NCI-H345 (cell line): ENCODE measurements around the gene CDK5RAP2.
"Not testable (repeated sequence)": the region's sequence is repeated elsewhere in the genome, so short reads cannot be mapped to it uniquely, and the experiment has no call there.

Source experiments
- DNase-seq: peaks from one replicate; lab custom pipeline; 2025; lab: John Stamatoyannopoulos, UW

The CDK5RAP2 gene

GRCh38 chr9:120580051-120580896, at the start of gene CDK5RAP2:
Gene CDK5RAP2, minus strand, starts transcription at chr9:120580167. Its CDS starts 189 bp downstream, at chr9:120579978.
- peak; percentile 99 for DNase-seq

GRCh38 chr9:120628925-120629497, 49.0 kb upstream of the CDK5RAP2 start:
- DNase-seq: not testable (repeated sequence)

GRCh38 chr9:120628207-120628924, 48.4 kb upstream of the CDK5RAP2 start:
- DNase-seq: no peak

DNA sequence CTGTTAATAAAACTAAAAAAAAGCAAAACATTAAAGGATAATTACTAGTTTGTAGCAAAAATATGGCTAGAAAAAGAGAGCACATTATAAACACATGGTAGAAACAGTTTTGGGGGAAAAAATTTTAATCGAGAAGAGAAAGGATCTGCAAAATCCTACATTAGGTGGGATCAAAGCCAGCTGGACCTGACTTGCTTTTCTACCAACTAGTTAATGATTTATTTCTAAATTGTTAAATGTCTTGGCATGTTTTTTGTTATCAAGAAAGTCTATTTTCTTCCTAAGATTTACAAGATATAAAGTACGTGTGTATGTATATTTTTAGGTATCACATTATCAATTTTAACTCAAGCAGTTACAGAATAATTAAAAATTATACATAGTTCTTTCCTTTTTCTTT, 47.1 kb upstream of the CDK5RAP2 start:
- DNase-seq: no peak

DNA sequence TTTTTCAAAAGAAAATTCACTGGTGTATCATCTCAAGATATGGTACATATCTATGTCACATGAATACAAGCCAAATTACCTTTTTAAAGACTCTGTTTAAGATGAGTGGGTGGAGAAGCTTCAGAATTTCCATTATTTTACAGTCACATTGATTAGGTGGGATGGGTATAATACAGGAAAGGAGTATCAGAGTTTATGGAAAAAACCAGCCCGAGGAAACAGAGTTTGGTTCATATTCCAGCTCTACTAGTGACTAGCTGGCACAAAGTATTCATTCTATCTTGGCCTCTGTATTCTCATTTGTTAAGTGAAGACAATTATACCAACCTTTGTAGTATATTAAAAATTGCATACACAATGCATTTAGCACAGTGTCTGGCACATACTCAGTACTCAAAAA, 46.5 kb upstream of the CDK5RAP2 start:
- DNase-seq: no peak

DNA sequence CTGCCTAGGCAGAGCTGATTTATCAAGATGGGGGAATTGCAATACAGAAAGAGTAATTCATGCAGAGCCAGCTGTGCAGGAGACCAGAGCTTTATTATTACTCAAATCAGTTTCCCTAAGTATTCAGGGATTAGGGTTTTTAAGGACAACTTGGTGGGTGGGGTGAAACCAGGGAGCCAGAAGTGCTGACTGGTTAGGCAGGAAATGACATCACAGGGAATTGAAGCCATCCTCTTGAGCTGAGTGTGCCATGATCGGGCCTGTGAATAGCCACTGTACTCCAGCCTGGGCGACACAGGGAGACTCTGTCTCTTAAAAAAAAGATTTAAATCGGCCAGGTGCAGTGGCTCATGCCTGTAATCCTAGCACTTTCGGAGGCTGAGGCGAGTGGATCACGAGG, 45.3 kb upstream of the CDK5RAP2 start:
- DNase-seq: no peak

GRCh38 chr9:120622790-120623189, 42.8 kb upstream of the CDK5RAP2 start:
- no peak for DNase-seq

GRCh38 chr9:120621941-120622340, 42.0 kb upstream of the CDK5RAP2 start:
- no peak for DNase-seq

- DNase-seq: peak; percentile 51
Observed at GRCh38 chr9:120619751-120620655, 40.0 kb upstream of the CDK5RAP2 start.

GRCh38 chr9:120616966-120617935, 37.3 kb upstream of the CDK5RAP2 start:
- no peak for DNase-seq

DNA sequence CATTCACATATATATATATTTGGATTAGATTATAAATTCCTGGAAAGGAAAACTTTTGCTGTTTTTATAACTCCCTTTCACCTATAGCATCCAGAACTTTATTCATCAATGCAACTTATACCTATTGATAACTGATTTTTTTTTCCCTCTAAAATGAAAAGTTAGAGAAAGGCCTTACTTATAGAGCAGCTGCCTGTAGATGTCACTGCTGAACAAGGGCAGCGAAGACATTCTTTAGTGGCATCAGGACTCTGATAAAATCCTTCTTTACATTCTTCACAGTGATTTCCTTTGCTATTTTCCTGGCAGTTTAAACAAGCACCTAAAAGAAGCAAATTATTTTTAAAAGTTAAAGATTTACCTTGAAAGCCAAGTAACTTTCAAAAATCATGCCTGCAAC, 32.3 kb upstream of the CDK5RAP2 start:
- DNase-seq: no peak

- no peak for DNase-seq
Observed at GRCh38 chr9:120611690-120612068, 31.7 kb upstream of the CDK5RAP2 start.

DNA sequence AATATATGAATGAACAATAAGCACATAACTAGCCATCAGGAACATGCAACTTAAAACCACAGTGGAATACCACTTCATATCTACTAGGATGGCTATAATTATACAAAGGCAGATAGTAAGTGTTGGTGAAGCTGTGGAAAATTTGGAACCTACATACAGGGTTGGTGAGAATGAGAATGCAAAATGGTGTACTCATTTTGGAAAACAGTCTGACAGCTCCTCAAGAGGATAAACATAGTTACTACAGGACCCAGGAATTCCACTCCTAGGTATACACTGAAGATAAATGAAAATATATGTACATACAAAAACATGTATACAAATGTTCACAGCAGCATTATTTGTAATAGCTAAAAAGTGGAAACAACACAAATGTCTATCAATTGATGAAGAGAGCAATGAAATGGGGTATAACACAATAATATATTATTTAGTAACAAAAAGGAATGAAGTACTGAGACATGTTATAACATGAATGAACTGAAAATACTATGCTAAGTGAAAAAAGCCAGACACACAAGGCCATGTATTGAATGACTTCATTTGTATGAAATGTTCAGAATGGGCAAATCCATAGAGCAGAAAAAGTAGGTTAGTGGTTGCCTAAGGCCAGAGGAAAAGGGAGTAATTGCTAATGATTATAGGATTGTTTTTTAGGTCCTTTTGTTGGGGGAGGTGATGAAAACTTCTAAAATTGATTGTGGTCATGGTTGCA, 31.2 kb upstream of the CDK5RAP2 start:
- DNase-seq: no peak

DNA sequence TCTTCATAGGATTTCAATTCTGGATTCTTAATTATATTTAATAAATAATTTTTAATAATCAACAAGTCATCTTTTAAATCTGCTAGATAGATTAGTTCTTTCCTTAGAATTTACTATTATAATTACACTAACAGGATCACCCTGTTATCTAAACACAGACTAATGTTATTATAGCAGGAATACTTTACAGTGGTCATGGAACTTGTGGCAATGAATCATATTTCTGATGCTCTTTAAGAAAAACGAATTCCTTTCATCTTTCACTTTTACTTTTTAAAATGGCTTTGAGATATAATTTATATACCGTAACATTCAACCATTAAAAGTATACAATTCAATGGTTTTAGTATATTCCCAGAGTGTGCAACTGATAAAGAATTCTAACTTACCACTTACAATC, 29.7 kb upstream of the CDK5RAP2 start:
- DNase-seq: no peak

DNA sequence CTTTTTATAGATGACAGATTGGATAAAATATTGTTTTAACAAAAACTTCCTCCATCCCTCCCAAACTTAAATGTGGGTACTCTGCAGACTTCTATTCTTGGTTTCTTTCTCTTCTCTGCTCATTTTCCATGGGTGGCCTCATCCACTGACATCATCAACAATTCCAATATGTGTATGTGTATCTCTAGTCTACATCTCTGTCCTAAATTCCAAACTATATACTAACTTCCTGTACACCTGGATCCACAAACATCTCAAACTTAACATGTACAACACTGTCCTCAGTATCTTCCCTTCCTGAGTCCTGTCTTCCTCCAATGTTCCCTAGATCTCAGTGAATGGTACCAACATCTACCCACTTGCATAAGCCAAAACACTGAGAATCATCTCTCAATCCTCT, 28.5 kb upstream of the CDK5RAP2 start:
- no peak for DNase-seq

DNA sequence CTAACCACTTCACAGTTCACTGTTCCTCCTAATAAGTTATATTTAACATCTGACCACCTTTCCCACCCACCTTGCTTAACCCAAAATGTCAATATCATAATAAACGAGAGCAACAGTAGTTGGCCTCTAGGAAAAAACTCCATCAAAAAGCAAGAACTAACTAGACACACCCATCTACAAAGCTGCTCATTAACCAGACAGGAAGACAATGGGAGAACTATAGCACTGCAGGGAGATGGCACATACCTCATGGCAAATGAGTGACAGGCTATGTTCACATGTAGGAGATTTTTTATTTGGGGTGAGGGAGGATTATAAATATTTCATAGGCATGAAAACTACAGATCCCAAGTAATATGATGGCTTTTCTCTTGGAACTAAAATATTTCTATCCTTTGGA, 23.6 kb upstream of the CDK5RAP2 start:
- DNase-seq: no peak

DNA sequence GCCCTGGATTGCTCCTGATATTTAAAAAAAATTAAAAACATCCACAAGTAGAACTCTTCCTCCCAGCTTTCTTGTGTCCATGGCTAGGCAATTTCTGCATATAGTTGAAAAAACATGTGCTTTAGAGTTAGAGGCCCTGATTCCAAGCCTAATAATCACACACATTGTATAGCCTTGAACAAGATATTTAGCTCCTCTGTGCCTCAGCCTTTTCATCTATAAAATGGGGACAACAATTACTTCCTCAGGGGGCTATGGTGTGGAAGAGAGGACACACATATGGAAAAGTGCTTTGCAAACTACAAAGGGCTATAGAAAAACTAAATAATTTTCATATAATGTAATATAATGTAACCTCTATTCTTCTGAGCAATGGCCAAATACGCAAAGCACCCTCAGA, 23.0 kb upstream of the CDK5RAP2 start:
- no peak for DNase-seq

- no peak for DNase-seq
Observed at GRCh38 chr9:120593955-120594277, 13.9 kb upstream of the CDK5RAP2 start.

DNA sequence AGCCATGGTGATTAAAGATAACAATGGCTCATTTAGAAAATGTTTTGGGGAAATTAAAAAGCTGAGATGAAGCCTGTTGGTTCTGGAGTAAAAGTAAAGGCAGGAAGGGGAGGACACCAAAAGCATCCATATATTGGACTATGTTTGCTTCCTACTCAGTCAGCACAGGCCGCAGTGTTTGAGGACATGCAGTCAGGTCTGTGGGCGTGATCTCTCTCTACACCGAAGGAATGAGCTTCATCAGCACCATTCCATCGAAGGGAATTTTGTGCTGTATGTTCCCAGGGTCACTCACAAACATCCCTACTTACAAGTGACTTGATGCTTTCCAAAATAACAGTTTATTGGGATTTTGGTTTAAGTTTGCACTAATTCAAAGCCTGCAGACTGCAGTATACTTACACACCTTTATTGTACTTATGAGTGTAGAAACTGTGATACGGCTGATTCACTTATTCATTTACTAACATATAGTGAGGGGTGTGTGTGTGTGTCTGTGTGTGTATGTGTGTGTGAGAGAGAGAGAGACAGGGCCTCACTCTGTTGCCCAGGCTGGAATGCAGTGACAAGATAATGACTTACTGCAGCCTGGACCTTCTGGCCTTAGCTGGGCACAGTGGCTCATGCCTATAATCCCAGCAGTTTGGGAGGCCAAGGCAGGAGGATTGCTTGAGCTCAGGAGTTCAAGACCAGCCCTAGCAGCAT, 13.4 kb upstream of the CDK5RAP2 start:
- DNase-seq: no peak

DNA sequence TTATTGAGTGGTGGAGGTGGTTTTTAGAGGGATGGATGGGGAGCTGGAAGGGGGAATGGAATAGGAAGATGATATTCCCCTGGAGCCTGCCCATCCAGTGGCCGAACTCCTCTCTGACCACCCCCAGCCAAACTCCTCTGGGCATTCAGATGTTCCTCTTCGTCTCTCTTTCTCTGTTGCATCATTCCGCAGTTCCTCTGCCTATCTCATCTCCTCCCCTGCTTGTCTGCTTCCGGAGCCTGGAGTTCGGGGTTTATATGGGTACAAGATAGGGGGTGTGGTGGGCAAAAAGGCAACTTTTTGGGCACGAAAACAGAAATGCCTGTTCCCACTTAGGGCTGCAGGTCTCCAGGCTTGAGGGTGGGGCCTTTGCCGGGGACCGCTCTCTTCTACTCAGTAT, 12.2 kb upstream of the CDK5RAP2 start:
- no peak for DNase-seq
